HG03442 (cell line): ENCODE data around the gene CCND1.
A peak's percentile ranks its signal among the peaks of the same experiment; 100 is the strongest.

ENCODE experiments used
- ATAC-seq: cut with Tn5 transposase; IDR thresholded peaks from one replicate; pipeline ENCODE4 v1.9.1; 2021; ENCODE audit warnings: mild to moderate bottlenecking, moderate library complexity; ENCODE audit not compliant: unreplicated experiment

CCND1 gene

DNA sequence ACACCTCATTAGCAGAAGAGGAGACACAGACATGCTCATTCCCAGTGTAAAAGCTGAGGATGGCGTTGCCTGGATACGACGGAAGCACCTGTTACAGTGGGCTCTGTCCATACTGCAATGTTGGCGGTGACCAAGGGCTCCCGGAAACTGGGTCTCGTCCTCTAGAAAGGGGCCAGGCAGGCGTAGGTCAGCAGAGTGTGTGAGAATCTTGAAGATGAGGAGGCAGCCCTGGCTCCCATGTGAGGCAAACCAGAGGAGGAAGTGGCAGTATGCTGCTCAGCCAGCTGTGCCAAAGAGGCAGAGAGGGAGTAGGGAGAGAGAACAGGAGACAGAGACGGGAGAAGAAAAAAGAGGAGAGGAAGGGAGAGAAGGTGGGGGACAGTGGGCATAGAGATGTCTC is 23.9 kb downstream of the CCND1 start:
- no peak for ATAC-seq

DNA sequence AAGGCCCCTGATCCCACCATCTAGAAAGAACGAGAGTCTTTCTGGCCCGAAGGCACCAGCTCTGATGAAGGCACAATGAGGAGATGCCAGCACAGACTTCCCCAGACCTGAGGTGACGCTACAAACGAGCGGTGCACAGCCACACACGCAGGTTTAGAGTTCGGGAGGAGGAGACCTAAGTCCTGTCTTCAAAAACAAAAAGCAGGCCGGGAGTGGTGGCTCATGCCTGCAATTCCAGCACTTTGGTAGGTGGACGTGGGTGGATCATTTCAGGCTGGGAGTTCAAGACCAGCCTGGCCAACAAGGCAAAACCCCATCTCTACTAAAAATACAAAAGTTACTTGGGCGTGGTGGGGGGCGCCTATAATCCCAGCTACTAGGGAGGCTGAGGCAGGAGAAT is 24.7 kb downstream of the CCND1 start:
- no peak for ATAC-seq

DNA sequence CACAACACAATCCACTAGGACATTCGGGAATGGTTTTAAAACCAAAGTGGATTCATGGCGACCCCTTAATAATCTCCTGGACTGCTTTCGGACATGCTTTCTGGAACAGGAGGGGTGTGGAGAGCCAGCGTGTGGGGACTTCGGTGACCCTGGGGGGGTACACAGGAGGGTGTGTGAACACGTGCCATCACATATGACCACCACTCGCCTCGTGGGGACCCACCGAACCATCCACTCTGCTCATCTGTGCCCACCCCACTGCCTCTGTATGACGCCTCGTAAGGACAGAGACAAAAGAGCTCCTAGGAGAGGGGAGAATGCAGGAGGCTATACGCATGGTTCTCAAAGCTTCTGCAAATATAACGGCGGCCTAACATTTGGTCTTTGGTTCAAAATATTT is 25.3 kb downstream of the CCND1 start:
- no peak for ATAC-seq

DNA sequence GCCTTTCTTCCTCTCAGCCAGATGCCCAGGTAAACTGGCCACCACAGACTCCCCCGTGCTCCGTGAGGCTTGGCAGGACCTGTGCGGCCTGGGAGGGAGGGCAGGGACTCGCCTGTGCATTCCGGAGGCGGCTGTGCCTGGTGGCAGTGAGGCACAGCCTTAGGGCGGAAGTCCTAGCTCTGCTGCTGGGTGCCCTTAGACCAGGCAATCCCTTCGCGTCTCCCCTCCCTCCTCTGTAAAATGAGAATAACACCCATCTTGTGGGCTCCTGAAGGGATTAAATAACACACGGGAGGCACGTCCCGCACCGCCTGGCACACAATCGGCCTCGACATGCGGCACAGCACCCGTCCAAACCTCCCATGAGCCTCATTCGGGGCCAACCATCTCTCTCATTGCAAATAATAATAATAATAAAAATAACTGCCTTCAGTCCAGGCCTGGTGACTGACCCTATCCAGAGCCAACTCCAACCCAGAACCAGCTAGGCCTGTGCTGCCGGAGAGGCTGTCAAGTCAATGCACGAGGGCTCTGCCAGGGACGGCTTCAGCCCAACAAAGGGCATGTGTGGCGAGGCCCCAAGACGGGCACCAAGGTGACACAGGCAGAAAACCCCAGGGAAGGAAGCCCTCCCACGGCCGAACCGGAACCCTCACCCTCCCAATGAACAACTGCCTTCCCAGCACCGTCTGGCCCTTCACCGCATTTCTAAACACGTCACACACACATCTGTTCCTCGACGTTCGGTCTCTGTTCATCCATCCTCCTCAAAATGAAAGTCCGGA is 26.0 kb downstream of the CCND1 start:
- ATAC-seq = no peak

DNA sequence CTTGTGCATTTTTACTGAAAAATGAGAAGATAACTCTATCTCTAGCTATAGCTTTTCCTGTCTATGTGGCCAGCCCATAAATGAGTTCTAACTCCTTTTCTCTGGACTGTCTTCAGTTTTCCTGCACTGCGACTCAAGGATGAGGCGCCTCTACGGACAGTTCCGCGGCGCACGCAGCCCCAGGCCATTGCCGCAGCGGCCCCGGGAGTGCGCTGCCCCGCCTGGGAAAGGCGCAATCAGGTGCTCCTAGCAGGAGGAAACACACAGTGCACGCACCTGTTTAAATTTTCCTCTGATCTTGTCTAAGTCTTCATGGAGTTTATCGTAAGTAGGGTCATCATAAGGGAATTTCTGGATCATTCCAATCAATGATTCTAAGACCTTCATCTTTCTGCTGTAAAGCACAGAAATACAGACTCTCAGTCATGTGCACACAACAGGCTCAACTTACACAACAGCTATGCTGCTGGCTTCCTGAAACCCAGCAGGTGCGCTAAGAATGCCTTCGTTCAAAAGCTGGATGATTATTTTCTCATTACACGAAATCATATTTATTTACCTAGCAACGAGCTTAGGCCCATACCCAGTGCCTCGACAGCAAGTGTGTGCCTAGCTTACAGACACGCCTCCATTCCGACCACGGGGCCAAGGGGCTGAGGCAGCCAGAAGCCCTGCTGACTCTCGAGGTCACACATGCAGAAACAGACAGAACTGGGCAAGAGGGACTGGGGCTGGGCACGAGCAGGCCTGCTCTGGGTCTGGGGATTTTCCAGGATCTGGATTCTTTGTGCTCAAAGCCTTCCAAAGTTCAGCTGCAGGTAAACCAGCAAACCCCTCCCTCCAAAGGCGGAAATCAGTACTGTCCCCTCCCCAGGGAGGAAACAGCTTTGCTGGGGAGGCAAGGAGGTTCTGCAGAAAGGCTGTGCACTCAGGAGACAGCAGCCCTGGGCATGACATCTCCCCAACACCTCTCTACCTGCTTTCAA is 27.0 kb downstream of the CCND1 start:
- ATAC-seq = no peak

DNA sequence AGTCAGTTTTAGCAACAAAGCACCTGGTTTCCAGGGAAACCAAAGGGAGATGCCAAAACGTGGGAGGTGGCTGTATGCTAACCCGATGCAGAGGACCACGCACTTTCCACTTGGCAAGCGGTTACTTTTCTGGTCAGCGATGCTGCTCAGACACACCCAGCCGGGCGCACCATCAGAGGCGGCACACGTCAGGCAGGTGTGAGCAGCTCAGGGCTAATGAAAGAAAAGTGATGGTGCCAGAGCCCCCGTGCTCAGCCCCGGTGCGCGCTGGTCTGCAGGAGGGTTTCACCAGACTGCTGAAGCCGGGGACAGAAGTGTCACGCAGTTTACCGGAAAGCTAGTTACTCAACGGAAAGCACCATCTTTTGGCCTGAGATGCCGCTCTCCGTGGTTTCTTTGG is 28.5 kb downstream of the CCND1 start:
- no peak for ATAC-seq

DNA sequence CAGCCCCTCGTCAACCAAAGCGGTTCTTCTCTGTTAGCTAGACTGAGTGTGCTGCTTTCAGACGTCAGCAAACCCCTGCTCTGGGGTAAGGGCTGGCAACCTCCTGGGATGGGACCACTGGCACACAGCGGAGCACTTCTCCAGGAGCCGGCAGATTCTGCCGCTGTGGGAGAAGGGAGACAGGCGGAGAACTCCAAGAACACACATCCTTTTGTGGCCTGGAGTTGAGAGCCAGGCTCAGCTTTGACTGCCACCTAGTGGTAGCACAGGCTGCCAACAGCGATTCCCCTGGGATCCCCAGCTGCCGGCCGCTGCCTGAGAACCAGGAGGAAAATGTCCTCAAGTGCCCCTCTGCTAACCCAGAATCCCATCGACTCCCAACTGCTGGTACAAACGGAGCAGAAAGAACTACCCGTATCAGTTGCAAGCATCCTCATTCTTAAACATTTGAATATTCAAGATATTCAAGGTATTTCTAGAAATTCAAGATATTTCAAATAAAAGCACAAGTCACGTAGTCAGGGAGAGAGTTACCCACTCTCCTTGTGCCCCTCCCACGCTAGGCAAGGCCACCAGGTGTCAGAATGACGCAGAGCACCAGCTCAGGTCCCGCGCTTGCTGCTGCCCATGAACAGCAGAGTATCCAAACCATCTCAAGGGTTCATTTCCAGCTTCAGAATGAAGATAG is 29.3 kb downstream of the CCND1 start:
- ATAC-seq = no peak

DNA sequence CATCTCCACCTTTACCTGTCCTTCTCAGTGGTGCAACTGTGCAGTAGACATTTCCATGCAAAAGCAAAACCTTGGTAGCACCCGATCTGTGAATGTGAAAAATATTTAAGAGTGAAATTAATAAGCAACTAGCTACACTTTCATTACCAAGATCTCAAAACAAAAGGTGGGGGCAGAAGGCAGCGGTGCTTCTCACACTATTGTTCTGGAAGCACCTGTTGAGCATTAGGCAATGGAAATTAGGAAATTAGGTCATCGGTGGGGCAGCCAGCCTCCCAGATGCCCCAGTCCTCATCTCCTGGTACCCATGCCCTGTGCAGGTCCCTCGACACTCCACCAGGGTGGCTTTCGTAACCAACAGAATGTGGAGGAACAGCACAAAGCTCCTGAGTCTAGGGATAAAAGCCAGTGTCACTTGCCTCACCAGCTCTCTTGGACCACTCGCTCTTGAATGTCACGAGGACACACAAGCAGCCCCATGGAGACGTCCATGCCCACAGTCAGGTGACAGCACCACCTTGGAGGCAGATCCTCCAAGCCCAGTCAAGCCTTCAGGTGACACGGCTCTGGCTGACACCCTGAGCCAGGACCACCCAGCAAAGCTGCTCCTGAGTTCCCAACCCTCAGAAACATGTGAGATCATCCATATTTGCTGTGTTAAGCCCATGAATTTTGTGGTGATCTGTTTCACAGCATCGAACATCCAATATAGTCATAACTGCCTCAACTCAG is 30.9 kb downstream of the CCND1 start:
- ATAC-seq = no peak

DNA sequence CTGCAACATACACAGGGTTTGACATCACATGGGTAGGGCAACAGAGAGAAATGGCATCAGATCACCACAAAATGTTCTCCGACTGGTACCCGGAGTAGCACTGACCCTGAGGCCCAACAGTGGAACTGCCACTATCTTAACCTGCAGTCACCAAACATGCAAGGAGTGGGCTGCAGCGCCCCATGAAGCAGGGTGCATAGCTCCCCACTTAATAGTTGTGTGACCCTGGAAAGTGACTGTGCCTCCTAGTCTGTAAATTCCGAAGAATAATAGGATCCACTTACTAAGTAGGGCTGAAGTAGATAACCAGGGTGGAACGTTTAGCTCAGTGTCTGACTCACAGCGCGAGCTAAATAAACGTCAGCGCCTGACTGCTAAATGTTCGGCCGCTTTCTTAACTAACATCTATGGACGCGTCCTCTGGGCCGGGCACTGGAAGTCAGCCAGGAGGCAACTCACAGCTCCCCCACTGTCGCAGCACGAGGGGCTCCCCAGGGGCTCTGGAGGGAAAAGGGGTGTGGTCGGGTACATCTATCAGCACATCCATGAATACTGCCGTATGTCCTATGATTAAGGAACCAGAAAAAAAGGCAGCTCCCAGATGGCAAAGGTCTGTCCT is 33.4 kb downstream of the CCND1 start:
- no peak for ATAC-seq

DNA sequence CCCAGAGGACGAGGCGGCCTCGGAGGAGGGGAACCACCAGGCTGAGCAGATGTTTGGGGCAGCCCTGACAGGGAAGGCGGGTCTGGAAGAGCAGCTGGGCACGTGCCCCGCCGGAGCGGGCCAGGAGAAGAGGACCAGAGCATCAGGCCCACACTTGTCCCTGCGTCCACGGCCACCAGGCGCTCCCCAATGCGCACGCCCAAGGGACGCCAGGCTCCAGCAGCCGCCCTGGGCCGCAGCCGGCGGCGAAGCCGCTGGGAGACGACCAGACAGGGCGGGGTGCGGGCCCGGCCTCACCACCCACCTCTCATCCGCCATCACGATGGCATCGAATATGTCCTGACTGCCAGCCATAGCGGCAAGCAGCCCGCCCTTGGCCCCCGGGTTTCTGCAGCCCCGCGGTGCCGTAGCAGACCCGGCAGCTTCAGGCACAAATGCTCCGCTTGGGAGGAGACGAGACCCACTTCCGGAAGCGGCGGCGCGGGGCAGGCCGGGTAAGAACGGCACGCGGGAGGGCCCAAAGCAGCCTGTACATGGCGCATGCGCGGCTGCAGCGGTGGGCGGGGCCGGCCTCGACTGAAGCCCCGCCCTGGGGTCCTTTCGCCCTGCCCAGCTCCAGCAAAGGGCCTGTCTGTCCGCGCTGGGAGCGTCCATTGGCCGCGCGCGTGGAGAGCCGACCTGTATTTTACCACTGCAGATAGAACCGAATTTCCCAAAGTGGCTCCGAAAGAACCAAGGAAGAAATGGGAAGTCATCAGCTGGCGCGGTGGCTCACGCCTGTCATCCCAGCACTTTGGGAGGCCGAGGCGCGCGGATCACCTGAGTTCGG is 34.1 kb downstream of the CCND1 start, which contains the start of gene LTO1:
Gene LTO1 (minus strand): TSS at position 468 of the 829 bp plus-strand sequence. CDS start 114 bp downstream, at position 354.
- ATAC-seq = peak; percentile 80

DNA sequence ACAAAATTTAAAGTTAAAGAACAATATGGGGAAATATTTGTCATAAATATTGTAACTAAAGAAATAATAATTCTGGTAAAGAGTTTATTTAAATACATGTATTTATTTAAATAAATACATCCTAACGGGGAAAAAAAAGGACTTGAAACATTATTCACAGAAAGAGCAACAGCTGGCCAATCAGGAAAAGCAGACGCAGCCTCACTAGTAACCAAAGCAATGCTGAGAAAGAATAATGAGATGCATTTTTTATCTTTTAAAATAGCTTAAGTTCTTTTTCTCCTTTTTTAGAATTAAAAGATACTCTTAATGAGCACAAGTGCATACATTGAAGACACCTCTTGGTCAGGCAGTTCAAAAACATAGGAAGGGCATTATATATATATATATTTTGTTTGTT is 36.8 kb downstream of the CCND1 start:
- no peak for ATAC-seq

DNA sequence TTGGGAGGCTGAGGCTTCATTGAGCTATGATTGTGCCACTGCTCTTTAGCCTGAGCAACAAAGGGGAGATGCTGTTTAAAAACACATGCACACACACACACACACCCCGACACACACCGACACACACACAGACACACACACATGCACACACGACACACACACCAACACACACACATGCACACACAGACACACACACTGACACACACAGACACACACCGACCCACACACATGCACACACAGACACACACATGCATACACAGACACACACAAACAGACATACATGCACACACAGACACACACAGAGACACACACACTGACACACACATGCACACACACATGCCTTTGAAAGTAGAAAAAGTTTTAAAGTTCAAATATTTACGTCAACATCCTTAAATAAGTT is 39.7 kb downstream of the CCND1 start:
- ATAC-seq = no peak

DNA sequence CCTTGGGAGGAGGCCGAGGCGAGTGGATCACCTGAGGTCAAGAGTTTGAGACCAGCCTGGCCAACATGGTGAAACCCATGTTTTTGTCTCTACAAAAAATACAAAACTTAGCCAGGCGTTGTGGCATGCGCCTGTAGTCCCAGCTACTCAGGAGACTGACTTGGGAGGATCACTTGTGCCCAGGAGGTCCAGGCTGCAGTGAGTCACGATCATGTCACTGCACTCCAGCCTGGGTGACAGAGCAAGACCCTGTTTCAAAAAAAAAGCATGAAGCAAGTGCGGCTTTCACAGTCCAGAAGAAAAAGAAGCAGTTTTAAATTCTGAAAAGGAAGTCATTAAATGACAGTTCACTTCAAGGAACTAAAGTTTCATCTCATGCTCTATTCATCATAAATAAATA is 41.3 kb downstream of the CCND1 start:
- ATAC-seq = no peak

DNA sequence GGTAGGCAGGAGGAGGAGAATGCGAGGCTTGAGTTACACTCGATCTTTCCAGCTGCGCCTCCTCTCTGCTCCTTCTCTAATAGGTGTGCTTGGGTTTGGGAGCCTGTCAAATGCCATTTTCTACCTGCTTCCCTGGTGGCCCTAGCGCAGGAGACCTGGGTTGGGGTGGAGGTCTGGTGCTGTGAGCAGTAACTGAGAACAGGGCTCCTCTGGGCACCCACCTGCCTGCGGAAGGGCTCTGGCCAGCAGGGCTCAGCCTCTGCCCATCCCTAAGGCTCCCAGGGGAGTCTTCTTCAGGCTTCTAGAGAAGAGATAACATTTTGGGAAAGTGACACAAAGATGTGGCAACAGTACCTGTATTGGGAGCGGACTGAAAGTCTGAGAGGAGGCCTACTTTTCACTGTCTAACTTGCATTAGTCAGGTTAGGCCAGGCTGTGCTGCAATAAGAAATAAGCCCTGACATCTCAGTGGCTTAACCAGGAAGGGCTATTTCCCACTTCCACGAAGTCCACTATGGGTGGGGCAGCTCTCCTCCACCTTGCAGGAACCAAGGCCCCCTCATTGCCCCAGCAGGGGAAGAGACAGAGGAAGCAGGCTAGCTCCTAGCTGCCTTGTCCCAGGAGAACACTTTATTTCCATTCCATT is 41.8 kb downstream of the CCND1 start:
- no peak for ATAC-seq

DNA sequence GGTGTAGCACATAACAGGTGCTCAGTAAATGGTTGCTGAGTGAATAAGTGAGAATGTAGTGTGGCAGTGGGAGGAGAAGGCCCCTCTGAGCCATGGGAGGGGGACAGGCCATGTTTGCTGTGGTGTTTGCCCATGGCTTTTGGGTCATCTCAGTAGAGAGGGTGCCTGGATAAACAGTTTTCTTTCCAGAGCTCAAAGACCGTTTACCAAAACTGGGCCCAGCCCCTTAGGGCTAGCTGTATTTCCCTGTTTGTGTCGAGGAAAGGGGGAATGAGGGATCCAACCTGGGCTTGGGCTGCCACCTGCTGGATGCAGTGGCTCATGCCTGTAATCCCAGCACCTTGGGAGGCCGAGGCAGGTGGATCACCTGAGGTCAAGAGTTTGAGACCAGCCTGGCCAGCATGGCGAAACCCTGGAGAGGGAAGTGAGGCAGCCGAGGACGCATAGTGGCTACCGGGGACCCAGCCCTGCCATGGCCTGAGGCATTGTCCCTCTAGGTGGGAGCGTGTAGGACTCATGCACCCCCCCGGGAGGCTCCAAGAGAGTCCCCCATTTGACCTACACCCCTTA is 42.9 kb downstream of the CCND1 start:
- ATAC-seq = no peak

DNA sequence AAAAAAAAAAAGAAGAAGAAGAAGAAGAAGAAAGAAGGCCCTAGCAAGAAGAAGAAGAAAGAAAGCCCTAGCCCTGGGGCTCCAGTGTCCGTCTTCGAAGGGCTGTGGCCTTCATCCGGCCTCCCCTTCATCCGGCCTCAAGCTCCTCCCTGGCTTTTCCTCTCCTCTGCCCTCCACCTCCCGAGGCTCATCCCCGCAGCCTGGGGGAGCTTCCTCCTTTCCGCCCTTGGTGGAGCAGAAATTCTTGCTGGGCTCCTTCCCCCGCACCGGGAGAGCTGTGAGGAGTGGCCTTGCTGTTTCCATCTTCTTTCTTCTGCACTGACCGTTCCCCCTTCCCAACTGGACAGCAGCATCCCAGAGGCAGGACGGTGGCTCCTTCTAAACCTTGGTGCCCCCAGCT is 43.7 kb downstream of the CCND1 start:
- no peak for ATAC-seq

DNA sequence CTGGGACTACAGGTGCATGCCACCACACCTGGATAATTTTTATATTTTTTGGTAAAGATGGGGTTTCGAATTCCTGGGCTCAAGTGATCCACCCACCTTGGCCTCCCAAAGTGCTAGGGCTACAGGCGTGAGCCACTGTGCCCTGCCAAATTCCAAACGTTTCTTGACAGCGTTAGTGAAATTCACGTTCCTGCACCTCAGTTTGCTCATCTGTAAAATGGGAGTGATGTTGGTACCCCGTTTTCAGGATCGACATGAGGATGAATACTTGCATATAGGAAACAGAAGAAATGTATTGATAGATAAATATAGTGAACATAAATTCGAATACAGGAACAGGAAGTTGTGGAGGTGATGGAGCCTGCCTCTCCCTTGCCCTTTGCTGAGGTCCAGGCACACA is 44.4 kb downstream of the CCND1 start:
- ATAC-seq = no peak

DNA sequence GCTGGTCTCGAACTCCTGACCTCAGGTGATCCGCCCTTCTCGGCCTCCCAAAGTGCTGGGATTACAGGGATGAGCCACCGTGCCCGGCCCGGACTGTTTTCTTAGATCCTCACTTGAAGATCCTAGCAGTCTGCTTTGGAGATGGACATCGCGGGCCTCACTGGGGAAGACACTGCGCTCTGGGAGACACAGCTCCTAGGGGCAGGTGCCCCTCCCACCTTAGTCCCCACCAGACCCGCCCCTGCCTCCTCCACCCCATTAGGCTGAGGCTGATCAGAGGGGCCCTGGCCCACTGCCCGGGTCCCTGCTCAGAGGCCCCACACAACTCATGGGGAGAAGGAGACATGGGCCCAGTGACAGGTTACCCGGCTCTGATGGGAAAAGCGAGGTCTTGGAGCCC is 45.5 kb downstream of the CCND1 start:
- no peak for ATAC-seq

DNA sequence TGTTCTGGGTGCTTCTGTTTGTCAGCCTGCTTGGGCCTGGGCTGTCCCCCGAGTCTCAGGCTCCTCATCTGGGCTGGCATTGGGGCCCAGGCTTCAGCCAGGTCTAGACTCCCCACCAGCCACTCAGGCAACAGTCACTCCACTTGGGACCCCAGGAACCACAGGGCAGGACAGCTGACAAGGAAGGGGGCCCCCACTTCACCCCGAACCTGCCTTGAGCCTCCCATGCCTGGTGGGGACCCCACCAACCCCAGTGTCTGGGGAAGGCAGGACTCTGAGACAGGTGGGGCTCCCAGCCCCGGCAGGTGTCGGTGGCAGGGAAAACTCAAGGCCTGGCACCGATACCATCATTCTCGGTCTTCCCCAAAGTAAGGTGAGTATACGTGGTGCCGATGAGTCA is 45.9 kb downstream of the CCND1 start:
- no peak for ATAC-seq
